ENCODE measurements around the gene MYLK3.

DNA sequence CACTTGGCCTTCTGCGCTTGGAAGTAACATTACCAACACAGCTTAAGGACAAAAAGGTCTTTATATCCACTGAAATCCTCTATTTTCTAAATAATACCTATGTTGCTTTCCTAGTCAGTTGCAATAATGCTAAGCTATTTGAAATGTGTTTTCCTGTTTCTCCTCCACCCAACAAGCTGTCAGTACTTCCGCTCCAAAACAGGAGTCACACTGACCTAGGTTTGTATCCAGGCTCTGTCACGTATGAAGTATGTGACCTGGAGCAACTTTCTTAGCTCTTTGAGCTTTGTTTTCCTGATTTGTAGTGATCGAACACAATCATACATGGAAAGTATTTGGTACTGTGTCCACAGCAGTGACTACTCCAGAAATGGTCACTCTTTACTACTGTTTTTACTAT is 24.3 kb upstream of the MYLK3 start:
- TF ChIP-seq, protein P1, sequence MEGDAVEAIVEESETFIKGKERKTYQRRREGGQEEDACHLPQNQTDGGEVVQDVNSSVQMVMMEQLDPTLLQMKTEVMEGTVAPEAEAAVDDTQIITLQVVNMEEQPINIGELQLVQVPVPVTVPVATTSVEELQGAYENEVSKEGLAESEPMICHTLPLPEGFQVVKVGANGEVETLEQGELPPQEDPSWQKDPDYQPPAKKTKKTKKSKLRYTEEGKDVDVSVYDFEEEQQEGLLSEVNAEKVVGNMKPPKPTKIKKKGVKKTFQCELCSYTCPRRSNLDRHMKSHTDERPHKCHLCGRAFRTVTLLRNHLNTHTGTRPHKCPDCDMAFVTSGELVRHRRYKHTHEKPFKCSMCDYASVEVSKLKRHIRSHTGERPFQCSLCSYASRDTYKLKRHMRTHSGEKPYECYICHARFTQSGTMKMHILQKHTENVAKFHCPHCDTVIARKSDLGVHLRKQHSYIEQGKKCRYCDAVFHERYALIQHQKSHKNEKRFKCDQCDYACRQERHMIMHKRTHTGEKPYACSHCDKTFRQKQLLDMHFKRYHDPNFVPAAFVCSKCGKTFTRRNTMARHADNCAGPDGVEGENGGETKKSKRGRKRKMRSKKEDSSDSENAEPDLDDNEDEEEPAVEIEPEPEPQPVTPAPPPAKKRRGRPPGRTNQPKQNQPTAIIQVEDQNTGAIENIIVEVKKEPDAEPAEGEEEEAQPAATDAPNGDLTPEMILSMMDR (IDR thresholded peaks at IDR 0.05): no peak
- no peak for TF ChIP-seq POLR2A (IDR thresholded peaks at IDR 0.05)
- no peak for TF ChIP-seq POLR2AphosphoS5 (IDR thresholded peaks at IDR 0.05)

Measured in prostate gland (tissue), 2 donors.